NCI-H2107 (cell line): ENCODE data around the gene CEP85L.

Experiments used
- DNase-seq: peaks from one replicate; lab custom pipeline; 2025; lab: John Stamatoyannopoulos, UW

CEP85L gene

GRCh38 chr6:118621799-118622470 is 29.5 kb downstream of the CEP85L start:
- DNase-seq, result no peak

- no peak for DNase-seq
Measured at GRCh38 chr6:118620202-118620601, 31.2 kb downstream of the CEP85L start.

- DNase-seq, result no peak
Measured at GRCh38 chr6:118618676-118619377, 32.6 kb downstream of the CEP85L start.

- DNase-seq, result no peak
Measured at GRCh38 chr6:118617417-118617816, 34.0 kb downstream of the CEP85L start.

- DNase-seq, result no peak
Measured at GRCh38 chr6:118611334-118611733, 40.1 kb downstream of the CEP85L start.

- no peak for DNase-seq
Measured at GRCh38 chr6:118606858-118607257, 44.5 kb downstream of the CEP85L start.

- no peak for DNase-seq
Measured at GRCh38 chr6:118606268-118606667, 45.1 kb downstream of the CEP85L start.

- DNase-seq, result no peak
Measured at GRCh38 chr6:118603372-118603771, 48.0 kb downstream of the CEP85L start.

- no peak for DNase-seq
Measured at GRCh38 chr6:118602300-118602699, 49.1 kb downstream of the CEP85L start.

GRCh38 chr6:118598324-118598723 is 53.1 kb downstream of the CEP85L start:
- DNase-seq, result no peak

- no peak for DNase-seq
Measured at GRCh38 chr6:118597636-118598035, 53.8 kb downstream of the CEP85L start.

- no peak for DNase-seq
Measured at GRCh38 chr6:118596774-118597320, 54.5 kb downstream of the CEP85L start.

GRCh38 chr6:118594877-118595276 is 56.5 kb downstream of the CEP85L start:
- DNase-seq, result no peak

GRCh38 chr6:118591897-118592296 is 59.5 kb downstream of the CEP85L start:
- no peak for DNase-seq

- no peak for DNase-seq
Measured at GRCh38 chr6:118589649-118590365, 61.6 kb downstream of the CEP85L start.

- no peak for DNase-seq
Measured at GRCh38 chr6:118589186-118589585, 62.2 kb downstream of the CEP85L start.

GRCh38 chr6:118588626-118589025 is 62.8 kb downstream of the CEP85L start:
- DNase-seq, result no peak

- no peak for DNase-seq
Measured at GRCh38 chr6:118586746-118587485, 64.5 kb downstream of the CEP85L start.

- DNase-seq, result no peak
Measured at GRCh38 chr6:118584911-118585310, 66.5 kb downstream of the CEP85L start.

- no peak for DNase-seq
Measured at GRCh38 chr6:118581489-118581959, 69.9 kb downstream of the CEP85L start.

GRCh38 chr6:118580585-118581419 is 70.6 kb downstream of the CEP85L start:
- DNase-seq, result no peak
